T-cell (primary cell): Measurements from ENCODE around the gene DNAJC4. TPM values are rescaled to one million over a fixed set of nuclear protein-coding genes. Genes with fewer than 3 reads are reported as not detected.
A peak's percentile ranks its signal among the peaks of the same experiment; 100 is the strongest.

ENCODE experiments used
- ATAC-seq, 4 experiments: fragments of 200-7000 bp in 3 of 4; fragments of 150-1000 bp in 1 of 4; cut with Tn5 transposase; replicated peaks in 1 of 4; 1 replicate in 3 of 4; 2 replicates in 1 of 4; pipeline ENCODE4 v1.10.0; 2021; ENCODE audit warnings: moderate library complexity in 3 of 4, mild to moderate bottlenecking in 2 of 4, moderate number of reproducible peaks in 1 of 4
- CTCF ChIA-PET, 2 donors: fragments of 300-600 bp; sonication (Branson Sonifier 250); formaldehyde crosslinking; loops; one replicate each; lab custom pipeline; 2022; ENCODE audit warnings: antibody characterized with exemption in 2 of 2; lab: Charles Lee
- POLR2A ChIA-PET, 2 donors: fragments of 300-600 bp; sonication (Branson Sonifier 250); formaldehyde crosslinking; loops; one replicate each; lab custom pipeline; 2022; ENCODE audit warnings: antibody characterized with exemption in 2 of 2; lab: Charles Lee
- DNase-seq, 35 experiments: peaks; one replicate each; pipeline versions ENCODE4 v3.0.0 to v3.0.0-alpha.2; 2013 to 2023
- H3K27ac ChIP-seq: one replicate; pipeline ENCODE4 v1.5.1; 2013; ENCODE audit warnings: low read length
- H3K27me3 ChIP-seq, 2 experiments: replicated peaks in 1 of 2; 1 replicate in 1 of 2; 2 replicates in 1 of 2; pipeline versions ENCODE4 v1.6.1 to v1.7.0; 2013; ENCODE audit warnings: low read length in 1 of 2, mixed read lengths in 1 of 2; ENCODE audit not compliant: control insufficient read depth in 2 of 2, insufficient read depth in 2 of 2; ENCODE audit errors: extremely low read depth in 1 of 2
- H3K36me3 ChIP-seq, 2 donors: 1 replicate in 1 of 2; 2 replicates in 1 of 2; pipeline versions ENCODE4 v1.6.1 to v1.7.0; 2013; ENCODE audit warnings: low read length in 1 of 2; ENCODE audit not compliant: control insufficient read depth in 2 of 2, insufficient read depth in 1 of 2; ENCODE audit errors: extremely low read depth in 1 of 2
- H3K4me1 ChIP-seq, 2 experiments: 1 replicate in 1 of 2; 2 replicates in 1 of 2; pipeline versions ENCODE4 v1.6.1 to v1.7.0; 2013; ENCODE audit warnings: low read length in 2 of 2, mixed read lengths in 1 of 2; ENCODE audit not compliant: insufficient read depth in 2 of 2, control insufficient read depth in 1 of 2; ENCODE audit errors: extremely low read depth in 1 of 2
- H3K4me3 ChIP-seq, 2 donors: 1 replicate in 1 of 2; 2 replicates in 1 of 2; pipeline versions ENCODE4 v1.5.1 to v1.7.0; 2013; ENCODE audit warnings: mild to moderate bottlenecking in 2 of 2, low read length in 1 of 2, moderate library complexity in 1 of 2; ENCODE audit not compliant: control insufficient read depth in 1 of 2; ENCODE audit errors: extremely low read depth in 1 of 2
- H3K9me3 ChIP-seq: 2 replicates; pipeline ENCODE4 v1.7.0; 2013
- H3K27ac Mint-ChIP-seq, 2 donors: one replicate each; pipeline ENCODE4 v1.8.0; 2020 to 2021; ENCODE audit warnings: mild to moderate bottlenecking in 2 of 2, mixed read lengths in 2 of 2
- H3K27me3 Mint-ChIP-seq, 2 donors: one replicate each; pipeline ENCODE4 v1.8.0; 2021 to 2022; ENCODE audit warnings: mixed read lengths in 2 of 2
- H3K36me3 Mint-ChIP-seq: one replicate; pipeline ENCODE4 v1.8.0; 2021; ENCODE audit warnings: mixed read lengths
- H3K4me1 Mint-ChIP-seq, 3 donors: one replicate each; pipeline ENCODE4 v1.8.0; 2020 to 2022; ENCODE audit warnings: mixed read lengths in 3 of 3, mild to moderate bottlenecking in 1 of 3
- H3K4me3 Mint-ChIP-seq, 3 donors: one replicate each; pipeline ENCODE4 v1.8.0; 2020 to 2022; ENCODE audit warnings: mild to moderate bottlenecking in 3 of 3, mixed read lengths in 3 of 3, moderate library complexity in 3 of 3
- H3K9me3 Mint-ChIP-seq, 3 donors: one replicate each; pipeline ENCODE4 v1.8.0; 2020 to 2022; ENCODE audit warnings: mixed read lengths in 3 of 3
- WGBS: methylation state at CpG from one replicate; pipeline ENCODE4 v1.1.5; 2013; ENCODE audit warnings: missing lambda C conversion rate; ENCODE audit not compliant: insufficient coverage; 5-methylcytosine and 5-hydroxymethylcytosine counted together
- total RNA-seq, 35 experiments: library from RNA in 6 of 35; stranded (reverse) in 6 of 35; fragments of 120-200 nt in 1 of 35; gene quantifications; one replicate each; pipeline versions ENCODE4 v1.2.1 to v1.2.4 and lab custom pipeline; 2013 to 2026

The DNAJC4 gene
- total RNA-seq, 5 donors from 2014 or later (not counting 1 experiment from before 2014, with no cell fraction given): 46.2 to 64.7 (median 51.4) TPM

- DNase-seq: no peak
- 71% methylated on average over 19 of the region's 23 CpGs for WGBS
- H3K27ac ChIP-seq: peak overlapping the region; percentile 95
- no peaks in the 10 kb centered on the region for H3K27me3 Mint-ChIP-seq
- H3K27ac Mint-ChIP-seq: peak overlapping the region; percentile 94 to 95
- no peaks in the 10 kb centered on the region for H3K9me3 Mint-ChIP-seq
- H3K27me3 ChIP-seq: no peaks in the 10 kb centered on the region
- ChIA-PET POLR2A (interaction anchor here in 1 of 2 donors (0.6 kb wide), 1 partner anchor 60 kb away, joined by 4 read pairs; no protein-coding TSS in a partner anchor), CTCF (interaction anchor here (0.6 to 2.5 kb wide), 5 partner anchors 10 to 64 kb away, joined by 3 to 7 read pairs (median 3); no protein-coding TSS in a partner anchor)
- H3K36me3 Mint-ChIP-seq: no peaks in the 10 kb centered on the region
- peak overlapping the region; percentile 92 to 95 (median 93) for H3K4me3 Mint-ChIP-seq
- H3K36me3 ChIP-seq: peaks cover 0 to 4% of the 10 kb centered on the region in 2 donors
- peak overlapping the region; percentile 88 to 90 for H3K4me3 ChIP-seq
- ATAC-seq: no peak
- no peaks in the 10 kb centered on the region for H3K9me3 ChIP-seq
- peaks cover 22 to 31% (median 23%) of the 10 kb centered on the region in 3 donors for H3K4me1 Mint-ChIP-seq
- H3K4me1 ChIP-seq: peaks cover 5 to 41% of the 10 kb centered on the region in 2 experiments
Measured at GRCh38 chr11:64268025-64268892, 37.9 kb downstream of the DNAJC4 start.

- no peaks in the 10 kb centered on the region for H3K9me3 Mint-ChIP-seq
- H3K27me3 Mint-ChIP-seq: no peaks in the 10 kb centered on the region
- H3K27ac Mint-ChIP-seq: peak overlapping the region; percentile 95
- Histone ChIP-seq H3K4me3 (peak overlapping the region; percentile 88 to 90), H3K4me1 (peaks cover 5 to 41% of the 10 kb centered on the region in 2 experiments), H3K9me3 (no peaks in the 10 kb centered on the region), H3K27me3 (no peaks in the 10 kb centered on the region), H3K36me3 (peaks cover 0 to 4% of the 10 kb centered on the region in 2 donors), H3K27ac (peak overlapping the region; percentile 95)
- peak in 5 of 35 experiments; percentile 14 to 54 (median 30) for DNase-seq
- peak; percentile 0 to 13 (median 5) for ATAC-seq
- ChIA-PET CTCF (interaction anchor here (0.5 to 2.5 kb wide), 7 partner anchors 11 to 519 kb away, joined by 3 to 7 read pairs (median 3); partner anchors contain the start of gene GPR137 (in 1 of the 2)), POLR2A (no interaction called here)
- peak overlapping the region; percentile 92 to 95 (median 93) for H3K4me3 Mint-ChIP-seq
- no peaks in the 10 kb centered on the region for H3K36me3 Mint-ChIP-seq
- 3% methylated on average over 33 of the region's 34 CpGs for WGBS
- peaks cover 22 to 31% (median 23%) of the 10 kb centered on the region in 3 donors for H3K4me1 Mint-ChIP-seq
Measured at GRCh38 chr11:64268893-64269539, 38.7 kb downstream of the DNAJC4 start.

DNA sequence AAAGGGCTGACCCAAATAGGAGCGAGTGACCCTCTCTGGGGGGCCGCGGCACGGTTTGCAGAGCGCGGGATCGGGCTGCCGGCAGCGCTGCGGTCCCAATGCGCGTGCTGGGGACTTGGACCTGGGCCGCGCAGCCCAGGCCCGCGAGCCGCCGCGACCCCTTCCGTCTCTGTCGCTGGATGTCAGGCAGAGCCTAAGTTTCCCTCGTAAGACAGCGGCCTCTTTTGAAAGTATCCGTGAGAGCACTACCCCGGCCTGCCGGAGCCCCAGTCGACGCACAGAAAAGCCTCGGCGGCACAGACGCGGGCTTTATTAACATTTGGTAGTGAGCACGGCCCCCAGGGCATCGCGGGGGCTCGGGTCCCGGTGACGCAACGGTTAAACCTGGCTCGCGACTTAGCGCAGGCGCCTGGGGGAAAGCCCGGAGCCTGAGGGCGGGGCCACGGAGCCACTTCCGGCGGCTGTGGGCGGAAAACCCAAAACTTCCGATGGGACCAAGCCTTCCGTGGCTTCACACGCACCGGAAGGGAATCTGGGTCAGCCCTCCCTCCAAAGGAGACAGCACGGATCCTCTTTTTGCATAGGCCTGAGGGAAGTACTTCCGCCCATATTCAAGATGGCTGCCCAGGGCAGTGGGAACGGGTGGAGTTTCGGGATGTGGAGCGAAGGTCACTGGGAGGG, 39.3 kb downstream of the DNAJC4 start:
- H3K4me1 ChIP-seq: peaks cover 5 to 41% of the 10 kb centered on the region in 2 experiments
- Mint-ChIP-seq H3K4me3 (peak overlapping the region; percentile 92 to 95 (median 93)), H3K27ac (peak overlapping the region; percentile 95 to 97), H3K4me1 (peaks cover 22 to 31% (median 23%) of the 10 kb centered on the region in 3 donors), H3K36me3 (no peaks in the 10 kb centered on the region), H3K27me3 (no peaks in the 10 kb centered on the region), H3K9me3 (no peaks in the 10 kb centered on the region)
- peak; percentile 73 to 80 (median 79) for ATAC-seq
- WGBS: under 1% methylated on average over 58 of the region's 58 CpGs
- POLR2A ChIA-PET: interaction anchor here in 1 of 2 donors (1.1 to 1.7 kb wide), 3 partner anchors 15 to 84 kb away, joined by 3 to 5 read pairs (median 4); partner anchors contain the start of genes PRDX5, STIP1 and TRMT112
- no peaks in the 10 kb centered on the region for H3K27me3 ChIP-seq
- peak; percentile 95 to 99 (median 97) for DNase-seq
- H3K9me3 ChIP-seq: no peaks in the 10 kb centered on the region
- H3K36me3 ChIP-seq: peaks cover 0 to 4% of the 10 kb centered on the region in 2 donors
- peak overlapping the region; percentile 88 to 90 for H3K4me3 ChIP-seq
- H3K27ac ChIP-seq: peak overlapping the region; percentile 95
- CTCF ChIA-PET: interaction anchor here (0.5 to 2.5 kb wide), 8 partner anchors 15 to 519 kb away, joined by 3 to 7 read pairs (median 3); partner anchors contain the start of genes BAD (in 1 of the 2) and GPR137 (in 1 of the 2)

- CTCF ChIA-PET: no interaction called here
- no peak overlapping the region for H3K27ac Mint-ChIP-seq
Measured at GRCh38 chr11:64275031-64275800, 44.9 kb downstream of the DNAJC4 start.

DNA sequence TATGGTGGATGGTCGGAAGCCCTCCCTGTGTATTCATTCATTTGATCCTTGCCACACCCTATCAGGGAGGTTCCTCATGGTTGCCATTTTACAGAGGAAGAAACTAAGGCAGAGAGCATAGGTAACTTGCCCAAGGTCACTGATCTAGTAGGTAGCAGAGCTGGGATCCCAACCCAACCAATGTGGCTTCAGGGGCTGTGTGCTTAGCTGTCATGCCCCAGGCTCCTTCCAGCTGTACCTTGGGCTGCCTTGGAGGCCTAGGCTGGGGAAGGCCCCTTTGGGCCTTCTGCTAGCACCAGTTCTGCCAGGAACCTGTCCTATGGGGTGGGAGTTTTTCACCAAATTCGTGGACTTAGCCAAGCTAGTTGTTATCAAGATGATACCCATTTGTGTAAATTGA, 45.5 kb downstream of the DNAJC4 start:
- H3K27ac Mint-ChIP-seq: no peak overlapping the region
- H3K27me3 ChIP-seq: no peaks in the 10 kb centered on the region
- peaks cover 6% of the 10 kb centered on the region for H3K36me3 Mint-ChIP-seq
- H3K4me1 Mint-ChIP-seq: peaks cover 4 to 6% (median 5%) of the 10 kb centered on the region in 3 donors
- no peak overlapping the region for H3K27ac ChIP-seq
- ATAC-seq: no peak
- peaks cover 6 to 18% of the 10 kb centered on the region in 2 donors for H3K36me3 ChIP-seq
- no peaks in the 10 kb centered on the region for H3K9me3 Mint-ChIP-seq
- H3K9me3 ChIP-seq: no peaks in the 10 kb centered on the region
- H3K27me3 Mint-ChIP-seq: no peaks in the 10 kb centered on the region
- WGBS: no CpG with 5 or more reads among the region's 2 CpGs
- POLR2A ChIA-PET: no interaction called here
- no peak overlapping the region for H3K4me3 Mint-ChIP-seq
- H3K4me1 ChIP-seq: peaks cover 0 to 13% of the 10 kb centered on the region in 2 experiments
- CTCF ChIA-PET: no interaction called here
- DNase-seq: no peak
- H3K4me3 ChIP-seq: no peak overlapping the region

More at GRCh38 chr11:64275031-64275800, 44.9 kb downstream of the DNAJC4 start:
- Mint-ChIP-seq H3K4me1 (peaks cover 5 to 9% (median 7%) of the 10 kb centered on the region in 3 donors), H3K4me3 (no peak overlapping the region), H3K36me3 (peaks cover 6% of the 10 kb centered on the region), H3K27me3 (no peaks in the 10 kb centered on the region), H3K9me3 (no peaks in the 10 kb centered on the region)
- Histone ChIP-seq H3K4me3 (no peak overlapping the region), H3K9me3 (no peaks in the 10 kb centered on the region), H3K27me3 (no peaks in the 10 kb centered on the region), H3K27ac (no peak overlapping the region), H3K36me3 (peaks cover 6 to 18% of the 10 kb centered on the region in 2 donors), H3K4me1 (peaks cover 0 to 19% of the 10 kb centered on the region in 2 experiments)
- ATAC-seq: no peak
- POLR2A ChIA-PET: interaction anchor here in 1 of 2 donors (0.7 kb wide), 1 partner anchor 9 kb away, joined by 6 read pairs; the partner anchor contains the start of gene BAD
- no peak for DNase-seq
- 99% methylated on average over 10 of the region's 15 CpGs for WGBS
